Heart left ventricle (tissue), 13 donors: ENCODE data around the gene SLC17A5.

Experiments used
- CTCF ChIP-seq, 12 donors: fragments of 200-600 bp; sonication (generic) in 4 of 12; IDR thresholded peaks; one replicate each; pipeline versions ENCODE4 v1.5.0 to v1.8.0; 2018 to 2022; ENCODE audit warnings: antibody characterized with exemption in 12 of 12, mild to moderate bottlenecking in 5 of 12
- POLR2A ChIP-seq, 2 donors: fragments of 450-650 bp; IDR thresholded peaks; one replicate each; pipeline ENCODE4 v1.6.1; 2017; ENCODE audit warnings: antibody characterized with exemption in 2 of 2, mild to moderate bottlenecking in 2 of 2, moderate library complexity in 2 of 2
- donor health status: ischemic (EF 13 %, LVEDD 7.1; RV severe dilation, severe dysfunction).
- donor health status: DM: no; HTN: yes; CAD: no.
- donor health status: DM: no; HTN: no; CAD: no.
- donor health status: ischemic (EF 25% LVEDD 6.9; RV normal size, moderate dysfunction).
- donor health status: ischemic (EF 25% LVEDD 5.7; RV mildly dilated, moderate dysfunction).
- donor health status: ischemic (EF 35%, LVEDD 5.7; RV mildly dilated, moderate dysfunction).
- donor health status: nonischemic (EF 11% LVEDD 7.7; RV severe dilation, severe dysfunction).
- donor health status: DM: yes; HTN: yes; CAD: no.
- donor health status: PGD.
- donor health status: ischemic (EF 29% LVEDD 5.4; RV normal size, mild dysfunction).
- donor health status: nonischemic (EF 23%, LVEDD 6.1; RV moderate dilation, normal function).

GRCh38 chr6:73664701-73665100 lies 10.9 kb upstream of the SLC17A5 start:
- TF ChIP-seq CTCF (IDR thresholded peaks at IDR 0.05) (no peak), POLR2A (IDR thresholded peaks at IDR 0.05) (no peak)
